ENCODE results near the gene CHI3L1. TPM values are rescaled to one million over a fixed set of nuclear protein-coding genes. Genes with fewer than 3 reads are reported as not detected.

CHI3L1 gene
- total and polyA plus RNA-seq, 4 donors = 5.0 to 34.7 (median 15.9) TPM

- Histone ChIP-seq H3K36me3 (ENCODE audit: control insufficient read depth in 4 of 4, insufficient read depth in 3 of 4, low read depth in 1 of 4, low read length in 3 of 4) (no peaks in the 10 kb centered on the region), H3K9ac (ENCODE audit: low read depth in 1 of 2, low read length in 2 of 2) (no peak overlapping the region), H3K4me1 (ENCODE audit: control insufficient read depth in 4 of 4, insufficient read depth in 4 of 4, low read length in 3 of 4) (no peaks in the 10 kb centered on the region), H3K4me3 (ENCODE audit: low read depth in 1 of 3, low read length in 3 of 3) (no peak overlapping the region), H3K27me3 (ENCODE audit: control insufficient read depth in 4 of 4, insufficient read depth in 4 of 4, low read length in 3 of 4) (no peaks in the 10 kb centered on the region), H3K27ac (ENCODE audit: low read depth in 1 of 2, low read length in 2 of 2) (no peak overlapping the region), H3K9me3 (ENCODE audit: control insufficient read depth in 4 of 4, low read length in 3 of 4) (no peaks in the 10 kb centered on the region)
- DNase-seq (ENCODE audit: low spot score) = no peak
- WGBS = 61% methylated on average over 7 of the region's 7 CpGs
- TF ChIP-seq YY1 (IDR thresholded peaks at IDR 0.05) = no peak
- no peak for TF ChIP-seq FOXA1 (IDR thresholded peaks at IDR 0.05)
- no peak for TF ChIP-seq HNF4G (IDR thresholded peaks at IDR 0.05)
- TF ChIP-seq JUND (IDR thresholded peaks at IDR 0.05) = no peak
- no peak for TF ChIP-seq SP1 (IDR thresholded peaks at IDR 0.05)
- TF ChIP-seq, protein P1, sequence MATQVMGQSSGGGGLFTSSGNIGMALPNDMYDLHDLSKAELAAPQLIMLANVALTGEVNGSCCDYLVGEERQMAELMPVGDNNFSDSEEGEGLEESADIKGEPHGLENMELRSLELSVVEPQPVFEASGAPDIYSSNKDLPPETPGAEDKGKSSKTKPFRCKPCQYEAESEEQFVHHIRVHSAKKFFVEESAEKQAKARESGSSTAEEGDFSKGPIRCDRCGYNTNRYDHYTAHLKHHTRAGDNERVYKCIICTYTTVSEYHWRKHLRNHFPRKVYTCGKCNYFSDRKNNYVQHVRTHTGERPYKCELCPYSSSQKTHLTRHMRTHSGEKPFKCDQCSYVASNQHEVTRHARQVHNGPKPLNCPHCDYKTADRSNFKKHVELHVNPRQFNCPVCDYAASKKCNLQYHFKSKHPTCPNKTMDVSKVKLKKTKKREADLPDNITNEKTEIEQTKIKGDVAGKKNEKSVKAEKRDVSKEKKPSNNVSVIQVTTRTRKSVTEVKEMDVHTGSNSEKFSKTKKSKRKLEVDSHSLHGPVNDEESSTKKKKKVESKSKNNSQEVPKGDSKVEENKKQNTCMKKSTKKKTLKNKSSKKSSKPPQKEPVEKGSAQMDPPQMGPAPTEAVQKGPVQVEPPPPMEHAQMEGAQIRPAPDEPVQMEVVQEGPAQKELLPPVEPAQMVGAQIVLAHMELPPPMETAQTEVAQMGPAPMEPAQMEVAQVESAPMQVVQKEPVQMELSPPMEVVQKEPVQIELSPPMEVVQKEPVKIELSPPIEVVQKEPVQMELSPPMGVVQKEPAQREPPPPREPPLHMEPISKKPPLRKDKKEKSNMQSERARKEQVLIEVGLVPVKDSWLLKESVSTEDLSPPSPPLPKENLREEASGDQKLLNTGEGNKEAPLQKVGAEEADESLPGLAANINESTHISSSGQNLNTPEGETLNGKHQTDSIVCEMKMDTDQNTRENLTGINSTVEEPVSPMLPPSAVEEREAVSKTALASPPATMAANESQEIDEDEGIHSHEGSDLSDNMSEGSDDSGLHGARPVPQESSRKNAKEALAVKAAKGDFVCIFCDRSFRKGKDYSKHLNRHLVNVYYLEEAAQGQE (IDR thresholded peaks at IDR 0.05) = no peak
- TF ChIP-seq, protein P2, sequence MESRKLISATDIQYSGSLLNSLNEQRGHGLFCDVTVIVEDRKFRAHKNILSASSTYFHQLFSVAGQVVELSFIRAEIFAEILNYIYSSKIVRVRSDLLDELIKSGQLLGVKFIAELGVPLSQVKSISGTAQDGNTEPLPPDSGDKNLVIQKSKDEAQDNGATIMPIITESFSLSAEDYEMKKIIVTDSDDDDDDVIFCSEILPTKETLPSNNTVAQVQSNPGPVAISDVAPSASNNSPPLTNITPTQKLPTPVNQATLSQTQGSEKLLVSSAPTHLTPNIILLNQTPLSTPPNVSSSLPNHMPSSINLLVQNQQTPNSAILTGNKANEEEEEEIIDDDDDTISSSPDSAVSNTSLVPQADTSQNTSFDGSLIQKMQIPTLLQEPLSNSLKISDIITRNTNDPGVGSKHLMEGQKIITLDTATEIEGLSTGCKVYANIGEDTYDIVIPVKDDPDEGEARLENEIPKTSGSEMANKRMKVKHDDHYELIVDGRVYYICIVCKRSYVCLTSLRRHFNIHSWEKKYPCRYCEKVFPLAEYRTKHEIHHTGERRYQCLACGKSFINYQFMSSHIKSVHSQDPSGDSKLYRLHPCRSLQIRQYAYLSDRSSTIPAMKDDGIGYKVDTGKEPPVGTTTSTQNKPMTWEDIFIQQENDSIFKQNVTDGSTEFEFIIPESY (IDR thresholded peaks at IDR 0.05) = no peak
- TF ChIP-seq EGR1 (IDR thresholded peaks at IDR 0.05; ENCODE audit: low read depth in 2 of 2) = no peak
- TF ChIP-seq TAF1 (conservative IDR thresholded peaks at IDR 0.05) = no peak
- TF ChIP-seq FOXA2 (IDR thresholded peaks at IDR 0.05) = no peak
- TF ChIP-seq, protein P3, sequence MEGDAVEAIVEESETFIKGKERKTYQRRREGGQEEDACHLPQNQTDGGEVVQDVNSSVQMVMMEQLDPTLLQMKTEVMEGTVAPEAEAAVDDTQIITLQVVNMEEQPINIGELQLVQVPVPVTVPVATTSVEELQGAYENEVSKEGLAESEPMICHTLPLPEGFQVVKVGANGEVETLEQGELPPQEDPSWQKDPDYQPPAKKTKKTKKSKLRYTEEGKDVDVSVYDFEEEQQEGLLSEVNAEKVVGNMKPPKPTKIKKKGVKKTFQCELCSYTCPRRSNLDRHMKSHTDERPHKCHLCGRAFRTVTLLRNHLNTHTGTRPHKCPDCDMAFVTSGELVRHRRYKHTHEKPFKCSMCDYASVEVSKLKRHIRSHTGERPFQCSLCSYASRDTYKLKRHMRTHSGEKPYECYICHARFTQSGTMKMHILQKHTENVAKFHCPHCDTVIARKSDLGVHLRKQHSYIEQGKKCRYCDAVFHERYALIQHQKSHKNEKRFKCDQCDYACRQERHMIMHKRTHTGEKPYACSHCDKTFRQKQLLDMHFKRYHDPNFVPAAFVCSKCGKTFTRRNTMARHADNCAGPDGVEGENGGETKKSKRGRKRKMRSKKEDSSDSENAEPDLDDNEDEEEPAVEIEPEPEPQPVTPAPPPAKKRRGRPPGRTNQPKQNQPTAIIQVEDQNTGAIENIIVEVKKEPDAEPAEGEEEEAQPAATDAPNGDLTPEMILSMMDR (IDR thresholded peaks at IDR 0.05; ENCODE audit: low read depth, low read length, missing input control) = no peak
- TF ChIP-seq NR2F2 (IDR thresholded peaks at IDR 0.05) = no peak
- TF ChIP-seq MAX (IDR thresholded peaks at IDR 0.05) = no peak
- TF ChIP-seq HNF4A (conservative IDR thresholded peaks at IDR 0.05) = no peak
- TF ChIP-seq RXRA (IDR thresholded peaks at IDR 0.05) = no peak
- TF ChIP-seq GABPA (IDR thresholded peaks at IDR 0.05 in 1 of 2, conservative IDR thresholded peaks at IDR 0.05 in 1 of 2) = no peak
Observed at GRCh38 chr1:203149188-203149840, 37.2 kb downstream of the CHI3L1 start.

GRCh38 chr1:203148579-203148978, 37.9 kb downstream of the CHI3L1 start:
- TF ChIP-seq GABPA (IDR thresholded peaks at IDR 0.05 in 1 of 2, conservative IDR thresholded peaks at IDR 0.05 in 1 of 2) (no peak), NR2F2 (IDR thresholded peaks at IDR 0.05) (no peak), RAD21 (IDR thresholded peaks at IDR 0.05) (no peak)
- TF ChIP-seq, protein P4, sequence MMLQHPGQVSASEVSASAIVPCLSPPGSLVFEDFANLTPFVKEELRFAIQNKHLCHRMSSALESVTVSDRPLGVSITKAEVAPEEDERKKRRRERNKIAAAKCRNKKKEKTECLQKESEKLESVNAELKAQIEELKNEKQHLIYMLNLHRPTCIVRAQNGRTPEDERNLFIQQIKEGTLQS (IDR thresholded peaks at IDR 0.05) = no peak
- no peak overlapping the region for H3K4me3 ChIP-seq (ENCODE audit: low read depth in 1 of 3, low read length in 3 of 3)

More at GRCh38 chr1:203148579-203148978, 37.9 kb downstream of the CHI3L1 start:
- no peaks in the 10 kb centered on the region for H3K9me3 ChIP-seq (ENCODE audit: control insufficient read depth in 4 of 4, low read length in 3 of 4)
- H3K27me3 ChIP-seq (ENCODE audit: control insufficient read depth in 4 of 4, insufficient read depth in 4 of 4, low read length in 3 of 4) = no peaks in the 10 kb centered on the region
- H3K4me1 ChIP-seq (ENCODE audit: control insufficient read depth in 4 of 4, insufficient read depth in 4 of 4, low read length in 3 of 4) = no peaks in the 10 kb centered on the region
- no peaks in the 10 kb centered on the region for H3K36me3 ChIP-seq (ENCODE audit: control insufficient read depth in 4 of 4, insufficient read depth in 3 of 4, low read depth in 1 of 4, low read length in 3 of 4)
- no peak overlapping the region for H3K9ac ChIP-seq (ENCODE audit: low read depth in 1 of 2, low read length in 2 of 2)
- no peak for DNase-seq (ENCODE audit: low spot score)
- H3K27ac ChIP-seq (ENCODE audit: low read depth in 1 of 2, low read length in 2 of 2) = no peak overlapping the region
- WGBS = 93% methylated on average over 12 of the region's 12 CpGs
